ENCODE results near the gene DLX2.

DNA sequence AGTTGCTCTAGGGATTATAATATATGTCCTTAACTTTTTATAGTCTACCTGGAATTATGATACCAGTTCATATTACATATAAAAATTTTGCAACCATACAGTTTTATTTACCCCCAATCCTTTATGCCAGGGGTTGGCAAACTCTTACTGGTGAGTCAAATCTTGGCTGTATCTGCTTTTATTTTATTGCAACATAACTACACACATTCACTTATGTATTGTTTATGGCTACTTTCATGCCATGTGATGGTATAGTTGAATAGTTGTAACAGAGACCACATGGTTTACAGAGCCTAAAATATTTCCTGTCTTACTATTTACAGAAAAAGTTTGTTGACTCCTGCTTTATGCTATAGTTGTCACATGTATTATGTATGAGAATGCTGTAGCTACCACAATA is 25.8 kb upstream of the DLX2 start:
- TF ChIP-seq POLR2A (IDR thresholded peaks at IDR 0.05), result no peak
- TF ChIP-seq, protein P1, sequence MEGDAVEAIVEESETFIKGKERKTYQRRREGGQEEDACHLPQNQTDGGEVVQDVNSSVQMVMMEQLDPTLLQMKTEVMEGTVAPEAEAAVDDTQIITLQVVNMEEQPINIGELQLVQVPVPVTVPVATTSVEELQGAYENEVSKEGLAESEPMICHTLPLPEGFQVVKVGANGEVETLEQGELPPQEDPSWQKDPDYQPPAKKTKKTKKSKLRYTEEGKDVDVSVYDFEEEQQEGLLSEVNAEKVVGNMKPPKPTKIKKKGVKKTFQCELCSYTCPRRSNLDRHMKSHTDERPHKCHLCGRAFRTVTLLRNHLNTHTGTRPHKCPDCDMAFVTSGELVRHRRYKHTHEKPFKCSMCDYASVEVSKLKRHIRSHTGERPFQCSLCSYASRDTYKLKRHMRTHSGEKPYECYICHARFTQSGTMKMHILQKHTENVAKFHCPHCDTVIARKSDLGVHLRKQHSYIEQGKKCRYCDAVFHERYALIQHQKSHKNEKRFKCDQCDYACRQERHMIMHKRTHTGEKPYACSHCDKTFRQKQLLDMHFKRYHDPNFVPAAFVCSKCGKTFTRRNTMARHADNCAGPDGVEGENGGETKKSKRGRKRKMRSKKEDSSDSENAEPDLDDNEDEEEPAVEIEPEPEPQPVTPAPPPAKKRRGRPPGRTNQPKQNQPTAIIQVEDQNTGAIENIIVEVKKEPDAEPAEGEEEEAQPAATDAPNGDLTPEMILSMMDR (IDR thresholded peaks at IDR 0.05 in 4 of 5, conservative IDR thresholded peaks at IDR 0.05 in 1 of 5), result no peak

Data from gastrocnemius medialis (tissue), 4 donors.